ENCODE measurements around the gene DCHS1. TPM values are rescaled to one million over a fixed set of nuclear protein-coding genes. Genes with fewer than 3 reads are reported as not detected.

Gene DCHS1
- polyA plus RNA-seq, 1 experiment, result 7.3 TPM

- TF ChIP-seq, protein P1, sequence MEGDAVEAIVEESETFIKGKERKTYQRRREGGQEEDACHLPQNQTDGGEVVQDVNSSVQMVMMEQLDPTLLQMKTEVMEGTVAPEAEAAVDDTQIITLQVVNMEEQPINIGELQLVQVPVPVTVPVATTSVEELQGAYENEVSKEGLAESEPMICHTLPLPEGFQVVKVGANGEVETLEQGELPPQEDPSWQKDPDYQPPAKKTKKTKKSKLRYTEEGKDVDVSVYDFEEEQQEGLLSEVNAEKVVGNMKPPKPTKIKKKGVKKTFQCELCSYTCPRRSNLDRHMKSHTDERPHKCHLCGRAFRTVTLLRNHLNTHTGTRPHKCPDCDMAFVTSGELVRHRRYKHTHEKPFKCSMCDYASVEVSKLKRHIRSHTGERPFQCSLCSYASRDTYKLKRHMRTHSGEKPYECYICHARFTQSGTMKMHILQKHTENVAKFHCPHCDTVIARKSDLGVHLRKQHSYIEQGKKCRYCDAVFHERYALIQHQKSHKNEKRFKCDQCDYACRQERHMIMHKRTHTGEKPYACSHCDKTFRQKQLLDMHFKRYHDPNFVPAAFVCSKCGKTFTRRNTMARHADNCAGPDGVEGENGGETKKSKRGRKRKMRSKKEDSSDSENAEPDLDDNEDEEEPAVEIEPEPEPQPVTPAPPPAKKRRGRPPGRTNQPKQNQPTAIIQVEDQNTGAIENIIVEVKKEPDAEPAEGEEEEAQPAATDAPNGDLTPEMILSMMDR (IDR thresholded peaks at IDR 0.05; ENCODE audit: insufficient read depth, low read depth, low read length), result peak; percentile 57
- Histone ChIP-seq H3K27me3 (ENCODE audit: control insufficient read depth, insufficient read depth, low read length) (no peaks in the 10 kb centered on the region), H3K4me3 (ENCODE audit: low read depth, low read length) (no peak overlapping the region), H3K36me3 (ENCODE audit: control insufficient read depth, insufficient read depth, low read length) (no peaks in the 10 kb centered on the region)
- ChIA-PET POLR2A (no interaction called here), CTCF (interaction anchor here (0.6 to 2.6 kb wide), 16 partner anchors 9 to 137 kb away, joined by 3 to 18 read pairs (median 6); partner anchors contain the start of genes MRPL17 and TPP1)
- no peak for DNase-seq (ENCODE audit: low read depth)
Observed at GRCh38 chr11:6667733-6668374, 12.2 kb upstream of the DCHS1 start.

GRCh38 chr11:6666302-6667183, 10.9 kb upstream of the DCHS1 start:
- no peak for DNase-seq (ENCODE audit: low read depth)
- Histone ChIP-seq H3K27me3 (ENCODE audit: control insufficient read depth, insufficient read depth, low read length) (no peaks in the 10 kb centered on the region), H3K36me3 (ENCODE audit: control insufficient read depth, insufficient read depth, low read length) (no peaks in the 10 kb centered on the region), H3K4me3 (ENCODE audit: low read depth, low read length) (no peak overlapping the region)
- TF ChIP-seq, protein P1 (IDR thresholded peaks at IDR 0.05; ENCODE audit: insufficient read depth, low read depth, low read length), result no peak
- POLR2A ChIA-PET, result no interaction called here
- CTCF ChIA-PET, result interaction anchor here (1.3 to 2.6 kb wide), 6 partner anchors 8 to 135 kb away, joined by 5 to 18 read pairs (median 9); partner anchors contain the start of genes MRPL17 and TPP1

DNA sequence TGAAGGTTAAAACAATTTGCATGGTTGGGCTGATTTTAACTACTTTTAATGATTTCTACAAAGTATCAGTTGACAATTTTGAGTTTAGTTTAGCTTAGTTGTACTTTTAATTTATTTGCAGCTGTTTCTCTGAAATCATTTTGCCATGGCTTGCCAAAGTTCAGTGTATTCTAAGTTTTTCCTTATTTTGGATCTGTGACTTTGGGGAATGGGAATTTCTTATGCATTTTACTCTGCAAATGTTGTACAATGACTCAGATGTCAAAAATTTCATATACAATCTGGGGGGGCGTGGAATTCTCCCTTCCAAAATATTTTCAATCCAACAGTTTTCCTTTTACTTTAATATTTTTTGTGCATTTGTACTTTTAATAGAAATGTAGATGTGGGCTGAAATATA, 8.9 kb upstream of the DCHS1 start:
- no peak for DNase-seq (ENCODE audit: low read depth)
- TF ChIP-seq, protein P1 (IDR thresholded peaks at IDR 0.05; ENCODE audit: insufficient read depth, low read depth, low read length), result no peak
- Histone ChIP-seq H3K27me3 (ENCODE audit: control insufficient read depth, insufficient read depth, low read length) (no peaks in the 10 kb centered on the region), H3K36me3 (ENCODE audit: control insufficient read depth, insufficient read depth, low read length) (no peaks in the 10 kb centered on the region), H3K4me3 (ENCODE audit: low read depth, low read length) (no peak overlapping the region)
- ChIA-PET POLR2A (no interaction called here), CTCF (interaction anchor here (0.6 to 1.8 kb wide), 2 partner anchors 46 to 275 kb away, joined by 3 to 4 read pairs; partner anchors contain the start of gene TPP1)

DNA sequence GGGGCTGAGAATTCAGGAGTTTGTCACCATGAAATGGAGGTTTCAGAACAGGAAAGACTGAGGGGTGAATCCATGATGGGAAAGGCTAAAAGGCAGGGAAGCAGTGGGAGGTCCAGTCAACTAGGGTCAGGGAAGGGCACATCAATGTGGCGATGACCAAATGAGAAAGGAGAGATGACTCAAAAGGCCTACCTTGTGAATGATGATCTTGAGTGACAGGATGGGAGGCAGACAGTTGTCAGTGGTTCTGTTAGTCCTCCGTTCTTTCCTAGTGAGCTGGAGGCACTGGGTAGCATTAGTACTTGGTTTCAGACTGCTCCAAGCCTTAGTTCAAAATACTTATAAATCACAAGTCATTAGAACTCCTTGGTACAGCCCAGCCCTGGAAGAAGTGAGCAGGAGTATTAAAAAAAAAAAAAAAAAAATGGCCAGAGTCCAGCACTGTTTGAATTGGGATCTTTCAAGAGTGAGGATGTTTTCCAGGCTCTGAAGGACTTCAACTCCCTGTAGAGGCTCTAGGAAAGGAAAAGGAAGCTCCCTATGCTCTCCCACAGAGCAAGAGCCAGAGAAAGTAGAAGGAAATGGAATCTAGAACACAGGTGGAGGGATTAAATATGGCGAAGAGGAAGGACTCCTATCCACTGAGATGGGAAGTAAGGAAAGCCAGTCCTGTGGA, 8.3 kb upstream of the DCHS1 start:
- H3K27me3 ChIP-seq (ENCODE audit: control insufficient read depth, insufficient read depth, low read length), result no peaks in the 10 kb centered on the region
- DNase-seq (ENCODE audit: low read depth), result no peak
- H3K36me3 ChIP-seq (ENCODE audit: control insufficient read depth, insufficient read depth, low read length), result no peaks in the 10 kb centered on the region
- TF ChIP-seq, protein P1 (IDR thresholded peaks at IDR 0.05; ENCODE audit: insufficient read depth, low read depth, low read length), result no peak
- H3K4me3 ChIP-seq (ENCODE audit: low read depth, low read length), result no peak overlapping the region
- POLR2A ChIA-PET, result no interaction called here
- CTCF ChIA-PET, result interaction anchor here (1.8 kb wide), 1 partner anchor 45 kb away, joined by 4 read pairs; the partner anchor contains the start of gene TPP1

GRCh38 chr11:6660712-6661111, 5.1 kb upstream of the DCHS1 start:
- no peak for DNase-seq (ENCODE audit: low read depth)
- no peak overlapping the region for H3K4me3 ChIP-seq (ENCODE audit: low read depth, low read length)
- TF ChIP-seq, protein P1 (IDR thresholded peaks at IDR 0.05; ENCODE audit: insufficient read depth, low read depth, low read length), result no peak
- ChIA-PET POLR2A (no interaction called here), CTCF (no interaction called here)
- H3K36me3 ChIP-seq (ENCODE audit: control insufficient read depth, insufficient read depth, low read length), result no peaks in the 10 kb centered on the region
- no peaks in the 10 kb centered on the region for H3K27me3 ChIP-seq (ENCODE audit: control insufficient read depth, insufficient read depth, low read length)

Data from BJ (cell line).